Lower lobe of right lung (tissue), 2 donors: ENCODE results near the gene ADGRL3. TPM values are rescaled to one million over a fixed set of nuclear protein-coding genes. Genes with fewer than 3 reads are reported as not detected.

Experiments used
- ATAC-seq, 2 donors: fragments of 200-7000 bp; cut with Tn5 transposase; one replicate each; pipeline ENCODE4 v1.9.1; 2020 to 2022; ENCODE audit warnings: mild to moderate bottlenecking in 2 of 2, moderate library complexity in 2 of 2
- DNase-seq: peaks from one replicate; pipeline ENCODE4 v3.0.0-alpha.2; 2020
- H3K27ac ChIP-seq: fragments of 200-600 bp; one replicate; pipeline ENCODE4 v1.8.0; 2022
- H3K27me3 ChIP-seq: fragments of 200-600 bp; one replicate; pipeline ENCODE4 v1.8.0; 2022; ENCODE audit warnings: low read depth
- H3K36me3 ChIP-seq: fragments of 200-600 bp; one replicate; pipeline ENCODE4 v1.8.0; 2022; ENCODE audit warnings: mild to moderate bottlenecking
- H3K4me1 ChIP-seq: fragments of 200-600 bp; one replicate; pipeline ENCODE4 v1.8.0; 2022
- H3K4me3 ChIP-seq: fragments of 200-600 bp; one replicate; pipeline ENCODE4 v1.8.0; 2022; ENCODE audit warnings: mild to moderate bottlenecking
- H3K9me3 ChIP-seq: fragments of 200-600 bp; one replicate; pipeline ENCODE4 v1.8.0; 2022
- CTCF ChIP-seq: fragments of 200-600 bp; IDR thresholded peaks from one replicate; pipeline ENCODE4 v1.8.0; 2022; ENCODE audit warnings: antibody characterized with exemption, mild to moderate bottlenecking
- intact Hi-C: fragments of 100-400 bp; cut with DNase I; formaldehyde crosslinking; loops from one replicate; pipeline ENCODE4 v1.11.0; 2022
- total RNA-seq: library from RNA; stranded (reverse); fragmentation: NEBNext Ultra II Directional; extraction: Animal tissue kit (Norgen Biotek cat#: 25700); gene quantifications from one replicate; pipeline ENCODE4 v1.2.1, GENCODE V29; 2021
- donor health status: DM: no; HTN: yes; CAD: no; lungs with severe emphysema.

The ADGRL3 gene
- total RNA-seq, 1 donor from 2014 or later: 6.0 TPM

GRCh38 chr4:61248705-61249104 lies 48.6 kb downstream of the ADGRL3 start:
- Histone ChIP-seq H3K27me3 (no peaks in the 10 kb centered on the region), H3K4me3 (no peak overlapping the region), H3K4me1 (no peaks in the 10 kb centered on the region), H3K36me3 (no peaks in the 10 kb centered on the region), H3K27ac (no peak overlapping the region), H3K9me3 (no peaks in the 10 kb centered on the region)
- TF ChIP-seq CTCF: no peak
- DNase-seq (no peak), ATAC-seq (no peak)
- intact Hi-C loops: no loop called here

- no peak for ATAC-seq
- Histone ChIP-seq H3K9me3 (no peaks in the 10 kb centered on the region), H3K4me1 (no peaks in the 10 kb centered on the region), H3K27me3 (no peaks in the 10 kb centered on the region), H3K4me3 (no peak overlapping the region), H3K36me3 (no peaks in the 10 kb centered on the region), H3K27ac (no peak overlapping the region)
- intact Hi-C loops: no loop called here
- DNase-seq: no peak
- TF ChIP-seq CTCF: no peak
Measured at GRCh38 chr4:61251129-61251528, 51.0 kb downstream of the ADGRL3 start.

GRCh38 chr4:61254406-61254805 lies 54.3 kb downstream of the ADGRL3 start:
- intact Hi-C loops: no loop called here
- H3K27me3 ChIP-seq: no peaks in the 10 kb centered on the region
- DNase-seq (no peak), ATAC-seq (no peak)
- H3K4me1 ChIP-seq: no peaks in the 10 kb centered on the region
- no peak for TF ChIP-seq CTCF
- H3K9me3 ChIP-seq: no peaks in the 10 kb centered on the region
- H3K36me3 ChIP-seq: no peaks in the 10 kb centered on the region
- H3K27ac ChIP-seq: no peak overlapping the region
- no peak overlapping the region for H3K4me3 ChIP-seq

GRCh38 chr4:61273233-61273632 lies 73.1 kb downstream of the ADGRL3 start:
- ATAC-seq: peak; percentile 45 to 76
- intact Hi-C loops: no loop called here
- H3K4me1 ChIP-seq: no peaks in the 10 kb centered on the region
- H3K27me3 ChIP-seq: no peaks in the 10 kb centered on the region
- H3K27ac ChIP-seq: no peak overlapping the region
- H3K9me3 ChIP-seq: no peaks in the 10 kb centered on the region
- no peak for TF ChIP-seq CTCF
- no peak overlapping the region for H3K4me3 ChIP-seq
- DNase-seq: no peak
- no peaks in the 10 kb centered on the region for H3K36me3 ChIP-seq

GRCh38 chr4:61274286-61274685 lies 74.2 kb downstream of the ADGRL3 start:
- no peak for ATAC-seq
- H3K9me3 ChIP-seq: no peaks in the 10 kb centered on the region
- TF ChIP-seq CTCF: no peak
- no peak for DNase-seq
- H3K36me3 ChIP-seq: no peaks in the 10 kb centered on the region
- no peaks in the 10 kb centered on the region for H3K27me3 ChIP-seq
- H3K4me1 ChIP-seq: no peaks in the 10 kb centered on the region
- H3K27ac ChIP-seq: no peak overlapping the region
- intact Hi-C loops: no loop called here
- H3K4me3 ChIP-seq: no peak overlapping the region

GRCh38 chr4:61275241-61275640 lies 75.1 kb downstream of the ADGRL3 start:
- no peak for DNase-seq
- Histone ChIP-seq H3K27me3 (no peaks in the 10 kb centered on the region), H3K4me1 (no peaks in the 10 kb centered on the region), H3K36me3 (no peaks in the 10 kb centered on the region), H3K9me3 (no peaks in the 10 kb centered on the region), H3K4me3 (no peak overlapping the region), H3K27ac (no peak overlapping the region)
- TF ChIP-seq CTCF: no peak
- ATAC-seq: no peak
- intact Hi-C loops: no loop called here
